ENCODE data around the gene ITGA2B. TPM values are rescaled to one million over a fixed set of nuclear protein-coding genes. Genes with fewer than 3 reads are reported as not detected.

Gene ITGA2B
- total RNA-seq, 1 experiment from 2014 or later = 8.3 TPM

DNA sequence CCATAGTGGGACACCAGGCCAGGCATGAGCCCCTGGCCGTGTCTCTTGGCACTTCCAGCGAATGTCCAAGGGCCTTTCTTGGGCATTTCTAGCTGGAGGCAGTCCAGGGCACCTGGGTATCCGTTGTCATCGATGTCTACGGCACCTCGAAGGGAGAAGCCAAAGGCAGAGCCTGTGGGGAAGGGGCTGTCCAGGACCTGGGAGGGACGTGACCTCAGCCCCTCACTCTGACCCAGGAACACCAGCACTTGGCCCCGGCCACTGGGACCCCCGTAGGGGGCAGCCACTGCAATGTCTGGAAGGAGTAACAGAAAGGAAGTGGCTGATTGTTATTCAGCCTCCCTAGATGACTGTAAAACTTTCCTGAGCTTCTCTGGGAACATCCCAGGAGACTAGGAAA, 8.7 kb downstream of the ITGA2B start:
- peaks cover 14% of the 10 kb centered on the region; the same call in 1 of the 2 replicates for H3K27me3 ChIP-seq (ENCODE audit: insufficient read depth, low read length)
- H2AFZ ChIP-seq (ENCODE audit: low read length) = no peak overlapping the region
- no peak overlapping the region for H2BK15ac ChIP-seq (ENCODE audit: low read depth, low read length)
- H2BK5ac ChIP-seq (ENCODE audit: insufficient read length, low read length) = no peak overlapping the region
- H3T11ph ChIP-seq (ENCODE audit: low read length) = no peak overlapping the region
- H3K36me3 Mint-ChIP-seq (ENCODE audit: insufficient read depth in 1 of 3, low read depth in 3 of 3) = peaks cover 0 to 4% (median 0%) of the 10 kb centered on the region in 3 experiments; a peak in 1 of 7 replicates
- H3K79me1 ChIP-seq (ENCODE audit: insufficient read depth, low read depth, low read length, poor library complexity, severe bottlenecking) = no peaks in the 10 kb centered on the region
- no peak overlapping the region for H2AK5ac ChIP-seq (ENCODE audit: insufficient read length, low read length)
- H3K18ac ChIP-seq (ENCODE audit: insufficient read length, low read depth, low read length) = peak overlapping the region; percentile 11
- H3K56ac ChIP-seq (ENCODE audit: insufficient read length, low read depth, low read length) = no peak overlapping the region
- peaks cover 11 to 22% of the 10 kb centered on the region in 2 experiments for H3K4me1 Mint-ChIP-seq
- TF ChIP-seq, protein P1, sequence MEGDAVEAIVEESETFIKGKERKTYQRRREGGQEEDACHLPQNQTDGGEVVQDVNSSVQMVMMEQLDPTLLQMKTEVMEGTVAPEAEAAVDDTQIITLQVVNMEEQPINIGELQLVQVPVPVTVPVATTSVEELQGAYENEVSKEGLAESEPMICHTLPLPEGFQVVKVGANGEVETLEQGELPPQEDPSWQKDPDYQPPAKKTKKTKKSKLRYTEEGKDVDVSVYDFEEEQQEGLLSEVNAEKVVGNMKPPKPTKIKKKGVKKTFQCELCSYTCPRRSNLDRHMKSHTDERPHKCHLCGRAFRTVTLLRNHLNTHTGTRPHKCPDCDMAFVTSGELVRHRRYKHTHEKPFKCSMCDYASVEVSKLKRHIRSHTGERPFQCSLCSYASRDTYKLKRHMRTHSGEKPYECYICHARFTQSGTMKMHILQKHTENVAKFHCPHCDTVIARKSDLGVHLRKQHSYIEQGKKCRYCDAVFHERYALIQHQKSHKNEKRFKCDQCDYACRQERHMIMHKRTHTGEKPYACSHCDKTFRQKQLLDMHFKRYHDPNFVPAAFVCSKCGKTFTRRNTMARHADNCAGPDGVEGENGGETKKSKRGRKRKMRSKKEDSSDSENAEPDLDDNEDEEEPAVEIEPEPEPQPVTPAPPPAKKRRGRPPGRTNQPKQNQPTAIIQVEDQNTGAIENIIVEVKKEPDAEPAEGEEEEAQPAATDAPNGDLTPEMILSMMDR (conservative IDR thresholded peaks at IDR 0.05) = no peak
- H3K14ac ChIP-seq (ENCODE audit: insufficient read depth, low read length) = no peak overlapping the region
- no CpG with 5 or more reads among the region's 9 CpGs for WGBS (ENCODE audit: extremely low coverage, insufficient read length, low lambda C conversion rate)
- no peaks in the 10 kb centered on the region for H3K79me2 ChIP-seq (ENCODE audit: insufficient read depth, low read length)
- H3K27ac ChIP-seq (ENCODE audit: insufficient read length, low read depth, low read length) = no peak overlapping the region
- no peak overlapping the region for H3K4ac ChIP-seq (ENCODE audit: low read depth, low read length)
- H2BK20ac ChIP-seq (ENCODE audit: low read depth, low read length, poor library complexity, severe bottlenecking) = no peak overlapping the region
- no peak overlapping the region for H2BK12ac ChIP-seq (ENCODE audit: insufficient read length, low read depth, low read length)
- no peaks in the 10 kb centered on the region for H3K9me3 ChIP-seq (ENCODE audit: control insufficient read depth, low read depth, low read length)
- no peak overlapping the region for H3K4me2 ChIP-seq (ENCODE audit: insufficient read depth, insufficient read length, low read length)
- peaks cover 40% of the 10 kb centered on the region for H3K27me3 Mint-ChIP-seq (ENCODE audit: low read depth)
- no peaks in the 10 kb centered on the region; a peak in 1 of 5 replicates for H3K9me3 Mint-ChIP-seq
- no peak overlapping the region for H3K23ac ChIP-seq (ENCODE audit: insufficient read length, low read depth, low read length)
- H4K20me1 ChIP-seq (ENCODE audit: control insufficient read depth, insufficient read depth, insufficient read length) = no peaks in the 10 kb centered on the region
- DNase-seq = no peak
- H3K27ac Mint-ChIP-seq = no peak overlapping the region
- H2BK120ac ChIP-seq (ENCODE audit: low read depth, low read length, poor library complexity, severe bottlenecking) = no peak overlapping the region
- no peak overlapping the region for H4K5ac ChIP-seq (ENCODE audit: insufficient read length, low read depth, low read length)
- H3K23me2 ChIP-seq (ENCODE audit: insufficient read length, low read depth, low read length, poor library complexity, severe bottlenecking) = peaks cover 13% of the 10 kb centered on the region
- no peak overlapping the region for H4K91ac ChIP-seq (ENCODE audit: insufficient read length, low read depth, low read length)
- no peak overlapping the region for H3K9ac ChIP-seq (ENCODE audit: extremely low read depth, insufficient read length, low read length)
- no peak overlapping the region for H4K8ac ChIP-seq (replicated peaks; ENCODE audit: insufficient read length, low read depth, low read length)
- no peak overlapping the region; a peak in 1 of 5 replicates for H3K4me3 Mint-ChIP-seq
- H3K4me1 ChIP-seq (ENCODE audit: insufficient read depth, low read length) = no peaks in the 10 kb centered on the region; the same call in 1 of the 2 replicates

Measured in H9 (cell line).